ENCODE data around the gene MASP2.

DNA sequence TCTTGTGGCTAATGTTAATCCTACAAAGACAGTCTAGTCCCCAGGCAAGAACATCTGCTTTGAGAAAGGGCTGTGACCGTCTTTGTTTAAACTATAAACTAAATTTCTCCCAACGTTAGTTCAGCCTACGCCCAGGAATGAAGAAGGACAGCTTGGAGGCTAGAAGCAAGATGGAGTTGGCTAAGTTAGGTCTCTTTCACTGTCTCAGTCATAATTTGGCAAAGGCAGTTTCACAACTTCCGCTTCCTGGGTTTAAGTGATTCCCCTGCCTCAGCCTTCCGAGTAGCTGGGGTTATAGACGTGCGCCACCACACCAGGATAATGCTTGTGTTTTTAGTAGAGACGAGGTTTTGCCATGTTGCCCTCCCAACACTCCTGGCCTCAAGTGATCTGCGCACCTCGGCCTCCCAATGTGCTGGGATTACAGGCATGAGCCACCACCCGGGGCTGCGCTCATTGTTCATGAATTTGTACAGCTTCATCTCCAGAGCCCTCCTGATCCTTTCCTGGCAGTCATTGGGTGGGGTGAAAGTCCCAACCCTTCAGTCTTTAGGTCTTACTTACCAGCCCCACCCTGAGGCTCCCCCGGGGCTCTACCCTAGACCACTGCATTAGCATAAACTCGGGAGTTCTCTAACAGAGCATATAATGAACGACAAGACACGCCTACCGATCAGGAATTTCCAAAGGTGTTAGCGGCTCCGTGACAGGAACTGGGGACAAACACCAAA, 4.9 kb upstream of the MASP2 start:
- TF ChIP-seq EZH2 (IDR thresholded peaks at IDR 0.05; ENCODE audit: insufficient read depth, poor library complexity, severe bottlenecking) (no peak), EZH2phosphoT487 (IDR thresholded peaks at IDR 0.05; ENCODE audit: insufficient read depth, low read depth) (no peak)

All from GM23248 (cell line).